T-helper 1 cell (primary cell): ENCODE results near the gene B3GALNT1.

ENCODE experiments used
- DNase-seq, 5 donors: peaks; one replicate each; pipeline ENCODE4 v3.0.0-alpha.2; 2012 to 2020
- total RNA-seq, 4 donors: gene quantifications; one replicate each; lab custom pipeline; 2026; lab: John Stamatoyannopoulos, UW

The B3GALNT1 gene
- total RNA-seq = 0 to 1.0 (median 0.14) reads per million in 4 donors

DNA sequence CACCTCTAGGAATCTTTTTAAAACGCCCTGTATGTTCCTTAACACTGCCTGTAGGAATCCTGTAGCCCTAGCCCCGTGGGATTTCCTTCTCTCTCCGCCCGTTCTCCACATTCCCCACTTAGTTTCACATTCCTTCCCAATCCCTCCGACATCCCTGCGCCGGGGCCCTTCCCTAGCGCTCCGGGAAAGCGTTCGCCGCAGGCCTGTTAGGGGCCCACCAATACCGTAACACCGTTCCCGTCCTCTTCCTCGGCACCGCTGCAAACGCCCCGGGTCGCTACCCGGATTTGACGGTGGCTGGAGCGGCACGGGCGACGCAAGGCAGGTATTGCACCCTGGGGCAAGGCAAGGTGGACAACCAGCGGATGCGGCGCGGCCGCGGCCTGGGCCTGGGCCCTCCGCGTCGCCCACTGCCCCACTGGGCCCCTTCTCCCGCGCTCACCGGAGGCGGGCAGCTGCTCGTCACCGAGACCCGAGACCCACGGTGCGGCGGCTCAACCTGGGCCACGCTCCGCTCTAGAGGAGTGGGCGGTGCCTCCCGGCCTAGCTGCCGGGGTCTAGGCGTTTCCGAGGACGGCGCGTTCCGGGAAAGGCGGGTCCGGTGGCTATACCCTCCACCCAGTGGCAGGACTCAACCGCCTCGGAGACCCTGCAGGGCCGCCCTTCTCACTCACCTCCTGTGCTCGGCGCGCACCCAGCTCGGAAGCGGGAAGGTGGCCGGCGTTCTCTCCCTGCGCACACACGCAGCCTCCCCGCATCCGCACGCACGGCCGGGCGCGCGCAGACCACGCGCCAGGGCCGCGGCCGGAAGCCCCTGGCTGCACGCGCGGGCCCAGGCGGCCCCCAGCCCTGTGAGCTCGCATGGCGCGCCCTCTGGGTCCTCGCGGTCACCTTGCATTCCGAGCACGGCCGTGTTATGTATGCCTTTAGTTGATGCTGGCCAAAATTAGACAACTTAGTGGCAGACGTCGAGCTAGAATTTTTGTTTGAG, at the start of gene B3GALNT1:
TSS of gene B3GALNT1 (minus strand) at position 789 of the 991 bp plus-strand sequence. CDS start 18,595 bp downstream, outside the sequence.
- peak in 2 of 5 donors; percentile 11 to 52 for DNase-seq

GRCh38 chr3:161153480-161153879, 48.3 kb upstream of the B3GALNT1 start:
- DNase-seq = no peak

DNA sequence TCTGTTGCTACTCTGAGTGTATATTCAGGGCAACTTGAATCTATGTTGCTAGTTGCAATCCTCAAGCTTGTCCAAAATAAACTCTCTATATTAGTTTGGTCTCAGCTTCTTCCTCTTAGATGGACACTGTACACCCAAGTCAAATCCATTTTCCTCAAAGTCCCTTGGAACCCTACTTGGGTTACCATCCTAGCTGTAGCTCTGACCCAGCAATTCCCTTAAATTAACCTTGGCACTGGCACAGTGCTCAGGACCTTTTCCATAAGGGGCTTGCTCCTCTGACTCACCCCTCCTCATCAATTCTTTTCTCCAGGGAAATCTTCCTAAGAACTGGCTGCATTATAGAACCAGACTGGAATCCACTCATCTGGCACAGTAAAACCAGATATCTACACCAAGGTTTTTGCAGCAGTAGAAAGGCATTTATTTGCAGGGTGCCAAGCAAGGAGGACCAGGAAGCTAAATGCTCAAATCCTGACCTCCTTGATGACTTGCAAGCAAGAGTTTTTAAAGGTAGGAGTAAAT, 44.9 kb upstream of the B3GALNT1 start:
- DNase-seq = no peak

- DNase-seq = no peak
Measured at GRCh38 chr3:161149529-161149928, 44.4 kb upstream of the B3GALNT1 start.

DNA sequence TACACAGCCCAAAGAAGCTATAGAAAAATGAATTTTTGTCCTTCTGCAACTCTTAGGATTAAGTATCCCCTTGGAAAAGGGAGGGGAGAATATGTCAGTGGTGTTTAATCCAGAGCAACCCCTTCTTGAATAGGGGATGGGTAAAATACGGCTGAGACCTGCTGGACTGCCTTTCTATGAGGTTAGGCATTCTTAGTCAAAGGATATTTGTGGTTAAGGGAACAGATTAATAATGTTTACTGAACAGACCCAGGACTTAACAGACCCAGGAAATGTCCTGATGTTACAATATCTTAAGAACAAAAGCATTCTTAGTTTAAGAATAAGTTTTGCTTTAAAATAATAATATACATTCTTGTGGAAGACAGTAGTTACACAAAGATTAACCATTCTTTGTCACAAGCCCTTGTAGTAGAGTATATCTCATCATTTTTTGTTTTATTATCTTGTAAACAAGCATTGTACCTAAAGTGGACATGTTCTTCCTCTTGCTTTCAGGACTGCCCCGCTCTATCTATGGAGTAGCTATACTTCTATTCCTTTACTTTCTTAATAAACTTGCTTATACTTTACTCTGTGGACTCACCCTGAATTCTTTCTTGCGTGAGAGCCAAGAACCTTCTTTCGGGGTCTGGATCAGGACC, 43.8 kb upstream of the B3GALNT1 start:
- no peak for DNase-seq

DNA sequence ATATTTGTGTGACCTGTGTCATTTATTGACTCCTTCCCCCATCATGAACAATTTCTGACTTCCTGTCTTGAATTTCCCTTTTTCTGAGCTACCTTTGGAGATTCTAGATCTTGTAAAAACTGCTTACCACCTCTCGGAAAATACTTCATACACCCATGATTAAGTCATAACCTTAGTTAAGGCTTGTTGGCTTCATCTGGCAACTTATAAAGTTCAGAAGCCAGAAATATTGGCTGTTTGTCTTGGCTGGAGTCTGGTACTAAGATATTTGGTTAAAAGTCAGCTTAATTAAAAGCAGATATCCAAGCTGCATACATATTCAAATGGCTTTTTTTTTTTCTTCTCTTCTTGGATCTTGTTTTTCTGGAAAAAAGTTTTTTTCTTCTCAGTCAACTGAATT, 37.3 kb upstream of the B3GALNT1 start:
- DNase-seq = no peak

- DNase-seq = no peak
Measured at GRCh38 chr3:161139686-161140085, 34.5 kb upstream of the B3GALNT1 start.

- DNase-seq = no peak
Measured at GRCh38 chr3:161137260-161137659, 32.1 kb upstream of the B3GALNT1 start.

GRCh38 chr3:161132391-161132790, 27.2 kb upstream of the B3GALNT1 start:
- DNase-seq = no peak

DNA sequence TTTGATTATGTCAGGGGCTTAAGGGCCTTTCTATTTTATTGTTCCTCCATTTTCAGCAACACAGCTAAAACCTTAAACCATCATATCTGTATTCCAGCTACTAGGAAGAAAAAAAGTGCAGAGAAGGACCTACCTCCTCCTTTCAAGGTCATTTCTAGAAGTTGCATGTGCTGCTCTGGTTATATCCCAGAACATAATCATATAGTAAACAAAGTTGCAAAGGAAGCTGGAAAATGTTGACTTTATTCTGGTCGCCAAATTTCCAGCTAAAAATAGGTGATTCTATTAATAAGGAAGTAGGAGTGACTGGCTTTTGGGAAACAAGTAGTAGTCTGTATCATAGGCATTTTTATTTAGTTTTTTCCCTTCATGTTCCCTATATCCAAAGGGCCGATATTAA, 21.3 kb upstream of the B3GALNT1 start:
- no peak for DNase-seq

DNA sequence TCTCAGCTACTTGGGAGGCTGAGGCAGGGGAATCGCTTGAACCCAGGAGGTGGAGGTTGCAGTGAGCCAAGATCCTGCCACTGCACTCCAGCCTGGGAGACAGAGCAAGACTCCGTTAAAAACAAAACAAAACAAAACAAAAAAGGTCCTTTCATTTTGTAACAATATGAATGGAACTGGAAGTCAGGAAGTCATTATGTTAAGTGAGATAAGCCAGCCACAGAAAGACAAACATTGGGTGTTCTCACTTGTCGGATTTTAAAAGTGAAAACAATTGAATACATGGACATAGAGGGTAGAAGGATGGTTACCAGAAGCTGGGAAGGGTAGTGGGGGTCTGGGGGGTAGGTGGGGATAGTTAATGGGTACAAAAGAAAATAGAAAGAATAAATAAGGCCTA, 12.5 kb upstream of the B3GALNT1 start:
- DNase-seq = no peak

GRCh38 chr3:161108840-161109239, 3.7 kb upstream of the B3GALNT1 start:
- no peak for DNase-seq

DNA sequence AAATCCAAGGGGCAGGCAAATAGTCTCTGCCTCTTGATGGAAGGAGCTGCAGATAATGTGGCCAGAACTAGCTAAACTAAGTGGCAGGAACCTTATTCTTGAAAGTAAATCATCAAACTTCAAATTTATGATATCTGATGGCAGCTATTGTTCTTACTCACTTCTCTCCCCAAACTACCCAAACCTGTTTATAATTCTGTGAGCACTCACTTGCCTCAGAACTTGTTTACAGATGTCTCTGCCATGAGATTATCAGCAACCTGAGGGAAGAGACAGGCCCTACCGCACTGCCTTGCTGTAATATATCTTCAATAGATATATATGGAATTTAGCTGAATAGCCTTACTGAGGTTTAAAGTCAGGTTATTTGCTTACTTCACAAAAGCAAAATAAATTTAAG, 2.2 kb upstream of the B3GALNT1 start:
- no peak for DNase-seq

DNA sequence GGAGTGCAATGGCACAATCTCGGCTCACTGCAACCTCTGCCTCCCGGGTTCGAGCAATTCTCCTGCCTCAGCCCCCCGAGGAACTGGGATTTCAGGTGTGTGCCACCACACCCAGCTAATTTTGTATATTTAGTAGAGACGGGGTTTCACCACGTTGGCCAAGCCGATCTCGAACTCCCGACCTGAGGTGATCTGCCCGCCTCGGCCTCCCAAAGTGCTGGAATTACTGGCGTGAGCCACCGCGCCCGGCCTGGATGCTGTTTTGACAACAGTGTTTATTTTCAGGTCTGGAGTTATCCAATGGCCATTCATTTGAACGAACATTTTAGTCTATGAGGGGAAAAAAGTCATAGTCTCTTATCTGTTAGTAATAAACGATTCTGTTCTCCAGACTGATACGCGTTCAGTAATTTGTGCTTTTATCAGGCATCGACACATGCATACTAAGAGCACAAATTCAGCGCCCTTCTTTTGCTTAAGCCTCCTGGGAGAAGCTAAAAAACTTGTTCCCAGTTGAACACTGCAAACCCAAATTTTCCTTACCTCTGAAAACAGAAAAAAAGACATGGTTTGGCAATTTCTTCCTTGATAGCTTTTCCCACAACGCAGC, 1.3 kb downstream of the B3GALNT1 start:
- DNase-seq = no peak

- no peak for DNase-seq
Measured at GRCh38 chr3:161101609-161102008, 3.5 kb downstream of the B3GALNT1 start.

- DNase-seq = no peak
Measured at GRCh38 chr3:161100994-161101393, 4.2 kb downstream of the B3GALNT1 start.

GRCh38 chr3:161096771-161097367, 8.3 kb downstream of the B3GALNT1 start:
- peak in 2 of 5 donors; percentile 10 to 13 for DNase-seq

DNA sequence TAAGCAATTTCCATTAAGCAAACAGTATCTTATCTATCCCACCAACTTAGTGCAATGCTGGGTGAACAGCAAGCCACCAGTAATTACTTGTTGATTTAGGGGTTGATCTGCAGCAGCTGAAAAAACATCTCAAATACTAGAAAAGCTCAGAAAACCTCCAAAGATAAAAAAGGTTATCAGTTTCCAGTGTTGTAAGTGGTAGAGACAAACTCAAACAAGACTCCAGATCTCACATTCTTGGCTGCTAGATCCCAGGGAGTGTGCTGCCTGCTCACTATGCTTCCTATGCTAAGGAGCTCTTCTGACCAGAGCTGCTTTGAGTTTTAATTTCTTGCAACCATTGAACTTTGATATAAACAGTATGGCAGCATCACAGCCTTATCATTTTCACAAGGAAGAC, 11.3 kb downstream of the B3GALNT1 start:
- no peak for DNase-seq

DNA sequence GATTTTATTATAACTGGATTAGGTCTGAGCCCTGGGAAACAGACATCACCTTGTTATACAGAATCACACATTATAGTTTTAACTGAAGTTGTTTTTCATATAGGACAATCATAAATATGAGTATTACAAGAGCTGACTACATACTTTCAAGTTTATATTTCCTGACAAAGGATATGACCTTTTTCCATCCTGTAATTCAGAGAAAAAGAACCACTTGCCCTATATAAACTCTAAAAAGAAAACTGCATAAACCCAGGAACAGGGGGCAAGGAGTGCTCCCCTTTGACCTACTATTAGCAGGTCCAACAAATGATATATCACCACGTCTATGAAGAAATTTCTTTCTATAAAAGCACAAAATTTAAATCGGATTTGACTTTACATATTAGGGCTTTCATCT, 20.9 kb downstream of the B3GALNT1 start:
- no peak for DNase-seq

GRCh38 chr3:161083131-161083530, 22.0 kb downstream of the B3GALNT1 start:
- DNase-seq = no peak

GRCh38 chr3:161082063-161082462, 23.1 kb downstream of the B3GALNT1 start:
- DNase-seq = no peak

DNA sequence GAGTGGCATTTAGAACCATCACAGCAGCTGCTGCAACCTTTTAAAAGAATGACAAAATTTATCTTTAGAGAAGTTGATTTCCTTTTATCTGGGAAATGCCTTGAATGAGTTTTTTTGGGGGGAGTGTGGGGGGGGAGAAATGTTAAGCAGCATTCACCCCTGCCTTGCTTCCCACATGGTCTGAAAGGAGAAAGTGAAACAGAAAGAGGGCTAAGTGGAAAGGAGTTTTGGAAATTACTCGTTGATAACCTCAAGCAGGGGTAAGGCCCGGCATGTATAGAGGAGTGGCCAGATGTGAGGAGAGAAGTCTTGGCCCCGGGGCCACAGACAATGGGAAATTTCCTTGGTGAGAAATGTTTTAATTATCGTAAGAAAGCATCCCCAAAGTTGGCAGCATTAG, 23.5 kb downstream of the B3GALNT1 start:
- DNase-seq = peak in 1 of 5 donors; percentile 41

- no peak for DNase-seq
Measured at GRCh38 chr3:161073181-161073580, 32.0 kb downstream of the B3GALNT1 start.
